Stimulated activated CD4-positive, alpha-beta T cell treated with anti-CD3 and anti-CD28 coated beads, Interleukin-4, amount 100 ng/mL, for 1 hour (primary cell): ENCODE results near the gene RFPL3.
"Not testable (repeated sequence)": the region's sequence is repeated elsewhere in the genome, so short reads cannot be mapped to it uniquely, and the experiment has no call there.

Source experiments
- DNase-seq: peaks from one replicate; pipeline ENCODE4 v3.0.0-alpha.2; 2020

The RFPL3 gene

DNA sequence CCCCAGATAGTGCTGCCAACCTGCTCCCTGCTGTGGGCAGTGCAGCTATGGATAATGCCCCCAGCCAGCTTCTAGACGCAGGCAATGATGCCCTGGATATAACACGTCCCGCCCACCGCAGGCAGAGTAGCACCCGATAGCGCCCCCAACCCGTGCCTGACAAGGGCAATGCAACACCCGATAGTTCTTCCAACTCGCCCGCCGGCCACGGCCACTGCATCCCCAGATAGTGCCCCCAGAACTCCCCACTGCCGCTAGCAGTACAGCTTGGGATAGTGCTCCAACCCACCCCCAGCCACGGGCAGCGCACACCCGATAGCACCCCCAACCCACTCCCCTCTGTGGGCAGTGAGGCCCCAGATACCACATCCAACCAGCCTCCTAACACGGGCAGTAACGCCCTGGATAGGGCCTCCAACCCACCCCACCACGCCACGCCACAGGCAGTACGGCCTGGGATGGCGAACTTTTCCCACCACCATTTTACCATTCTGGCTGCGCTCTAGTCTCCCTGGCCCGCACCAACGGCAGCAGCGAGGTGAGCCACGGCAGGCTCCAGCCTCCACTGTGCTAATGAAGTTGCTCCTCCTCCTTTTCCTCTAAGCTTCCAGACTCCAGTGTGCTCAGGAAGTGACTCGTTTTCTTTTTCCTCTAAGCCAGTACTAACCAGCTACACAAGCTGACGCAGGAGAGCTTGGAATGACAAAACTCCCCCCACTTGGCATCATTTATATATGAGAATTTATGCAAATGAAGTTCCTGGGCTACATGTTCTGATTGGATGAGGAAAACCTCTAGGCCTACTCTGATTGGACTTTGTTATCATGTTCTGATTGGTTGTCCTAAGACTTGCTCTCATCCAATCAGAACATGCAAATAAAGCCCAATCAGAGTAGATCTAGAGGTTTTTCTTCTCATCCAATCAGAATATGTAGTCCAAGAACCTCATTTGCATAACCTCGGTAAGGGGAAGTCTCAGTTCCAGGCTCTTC lies 3.0 kb upstream of the RFPL3 start:
- no peak for DNase-seq

DNA sequence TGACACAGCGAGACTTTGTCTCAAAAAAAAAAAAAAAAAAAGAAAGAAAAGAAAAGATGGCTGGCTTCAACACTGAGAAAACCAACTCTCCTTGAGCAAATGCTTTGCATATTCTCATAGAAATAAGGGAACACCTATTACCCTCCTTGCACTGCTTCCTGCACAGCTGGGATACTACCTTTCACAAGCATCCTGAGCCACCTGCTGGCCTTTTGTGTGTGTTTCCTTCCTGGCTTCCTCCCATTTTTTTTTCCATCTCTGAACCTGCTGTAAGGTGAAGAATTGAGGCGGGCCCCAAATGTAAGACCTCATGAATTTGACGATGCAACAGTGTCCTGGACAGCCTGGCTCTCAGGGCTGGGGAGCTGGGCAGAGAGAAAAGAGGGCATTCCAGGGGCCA lies 1.9 kb upstream of the RFPL3 start:
- DNase-seq = no peak

DNA sequence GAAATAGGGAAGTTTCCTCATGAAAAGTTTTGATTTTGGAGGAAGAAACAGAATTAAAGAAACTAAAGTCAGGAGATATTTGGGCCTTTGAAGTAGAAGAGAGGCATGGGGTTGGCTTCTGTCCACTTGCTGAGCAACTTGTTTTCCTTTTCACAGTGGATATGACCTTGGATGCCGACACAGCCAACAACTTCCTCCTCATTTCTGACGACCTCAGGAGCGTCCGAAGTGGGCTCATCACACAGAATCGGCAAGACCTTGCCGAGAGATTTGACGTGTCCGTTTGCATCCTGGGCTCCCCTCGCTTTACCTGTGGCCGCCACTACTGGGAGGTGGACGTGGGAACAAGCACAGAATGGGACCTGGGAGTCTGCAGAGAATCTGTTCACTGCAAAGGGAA lies 2.4 kb downstream of the RFPL3 start:
- DNase-seq = not testable (repeated sequence)

- DNase-seq = no peak
Measured at GRCh38 chr22:32361257-32361656, 3.6 kb downstream of the RFPL3 start.

DNA sequence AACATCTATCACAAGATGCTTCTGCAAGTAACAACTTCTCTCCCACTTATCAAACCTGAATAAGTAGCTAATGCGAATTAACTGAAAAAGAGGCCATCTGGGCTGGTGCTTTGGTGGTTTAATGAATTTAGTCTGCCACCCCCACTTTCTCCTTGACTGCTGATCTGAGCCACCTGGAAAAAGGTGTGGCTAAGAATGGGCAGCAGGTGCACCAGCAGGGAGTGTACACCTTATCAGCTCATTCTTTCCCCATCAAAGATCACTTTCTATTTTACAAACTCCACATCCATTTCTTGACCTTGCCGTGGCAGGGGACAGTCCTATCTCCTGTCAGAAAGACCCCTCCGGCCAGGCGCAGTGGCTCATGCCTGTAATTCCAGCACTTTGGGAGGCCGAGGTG lies 6.5 kb downstream of the RFPL3 start:
- no peak for DNase-seq

- no peak for DNase-seq
Measured at GRCh38 chr22:32375678-32376450, 18.2 kb downstream of the RFPL3 start.

- DNase-seq = no peak
Measured at GRCh38 chr22:32376681-32377080, 19.0 kb downstream of the RFPL3 start.

- no peak for DNase-seq
Measured at GRCh38 chr22:32378707-32379272, 21.1 kb downstream of the RFPL3 start.

- DNase-seq = no peak
Measured at GRCh38 chr22:32380991-32381390, 23.3 kb downstream of the RFPL3 start.

DNA sequence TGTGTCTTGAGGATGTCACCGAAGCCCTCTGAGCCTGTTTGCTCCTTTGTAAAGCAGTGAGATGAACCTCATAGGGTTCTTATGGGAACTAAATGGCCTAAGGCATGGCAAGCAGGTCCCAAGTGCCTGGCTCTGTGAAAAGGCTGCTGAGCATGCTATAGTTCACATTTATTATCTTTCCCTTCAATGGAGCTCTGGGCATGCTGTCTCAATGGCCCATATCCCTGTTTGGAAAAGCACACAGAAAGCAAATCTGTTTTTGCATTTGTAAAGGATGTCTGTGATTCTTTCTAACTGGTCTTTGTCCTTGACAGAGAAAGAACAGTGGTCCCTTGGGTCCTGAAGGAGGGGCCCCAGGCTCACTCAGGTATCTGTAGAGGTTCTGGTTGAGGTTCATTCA lies 28.0 kb downstream of the RFPL3 start:
- no peak for DNase-seq

DNA sequence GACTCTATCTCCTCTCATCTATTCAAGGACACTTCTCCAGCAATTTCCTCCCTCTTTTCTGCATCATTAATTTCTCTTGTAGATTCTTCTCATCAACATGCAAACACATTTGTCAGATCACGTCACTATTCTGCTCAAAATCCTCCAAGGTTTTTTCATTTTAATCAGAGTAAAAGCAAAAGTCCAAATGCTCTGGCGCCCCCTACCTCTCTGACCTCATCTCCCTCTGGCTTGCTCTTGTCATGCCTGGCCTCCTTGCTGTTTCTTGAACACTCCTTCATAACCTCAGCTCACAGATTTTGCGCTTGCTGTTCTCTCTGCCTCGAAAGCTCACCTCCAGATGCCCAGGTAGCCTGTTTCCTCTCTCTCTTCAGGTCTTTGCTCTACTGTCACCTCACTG lies 32.0 kb downstream of the RFPL3 start:
- peak; percentile 19 for DNase-seq

DNA sequence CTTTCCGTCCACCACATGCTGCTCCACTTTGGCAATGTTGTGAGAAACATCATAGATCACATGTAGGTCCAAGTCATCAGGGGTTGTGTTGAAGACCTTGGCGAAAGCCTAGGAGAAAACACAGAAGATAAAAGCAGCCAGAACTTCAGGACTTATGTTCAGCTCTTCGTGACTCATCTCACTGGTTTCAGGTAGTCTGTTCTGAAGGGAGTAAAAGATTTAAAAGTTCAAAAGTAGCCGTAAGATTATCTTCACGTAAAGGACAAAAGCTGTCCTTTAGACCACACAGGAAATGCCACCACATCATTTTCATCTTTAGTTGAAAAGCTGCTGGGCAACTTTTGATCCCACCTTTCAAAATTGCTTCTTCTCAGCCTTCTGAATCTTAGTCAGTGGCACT lies 37.4 kb downstream of the RFPL3 start:
- DNase-seq = no peak

DNA sequence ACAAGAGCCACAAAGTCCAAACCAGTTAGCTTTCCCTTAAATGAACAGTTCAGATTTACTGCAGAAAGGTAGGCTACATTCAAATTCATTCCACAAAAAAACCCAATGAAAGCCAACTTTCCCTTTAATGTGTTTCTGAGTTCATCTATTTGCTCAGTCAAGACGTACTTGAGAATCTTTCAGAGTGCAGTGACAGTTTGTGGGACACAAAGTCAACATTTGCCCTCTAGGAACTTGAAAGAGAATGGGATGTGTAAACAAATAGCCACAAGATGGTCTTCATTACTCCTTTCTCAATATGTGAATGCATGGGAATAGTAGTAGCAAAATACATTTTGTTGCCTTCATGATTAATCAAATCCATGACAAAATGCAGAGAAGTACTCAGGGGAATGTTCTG lies 38.6 kb downstream of the RFPL3 start:
- no peak for DNase-seq

GRCh38 chr22:32396746-32397145 lies 39.1 kb downstream of the RFPL3 start:
- DNase-seq = no peak

- no peak for DNase-seq
Measured at GRCh38 chr22:32401486-32401885, 43.8 kb downstream of the RFPL3 start.

- DNase-seq = no peak
Measured at GRCh38 chr22:32404021-32404420, 46.4 kb downstream of the RFPL3 start.

DNA sequence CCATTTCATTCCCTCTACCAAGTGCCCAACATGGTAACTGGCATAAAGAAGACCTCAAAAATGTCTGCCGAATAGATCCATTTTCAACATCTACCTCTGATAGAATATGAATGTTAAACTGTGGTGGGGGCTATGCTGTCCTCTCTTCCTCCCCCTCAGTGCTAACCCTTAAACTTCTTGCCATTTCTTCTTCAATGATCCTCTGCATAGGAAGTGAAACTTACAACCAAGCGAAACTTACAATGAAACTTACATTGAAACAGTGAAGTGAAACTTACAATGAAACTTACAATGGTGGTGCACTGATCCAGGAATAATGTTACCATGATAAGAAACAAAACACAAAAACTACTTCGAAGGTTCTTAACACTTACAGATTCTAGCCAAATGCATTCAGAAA lies 49.6 kb downstream of the RFPL3 start:
- no peak for DNase-seq

DNA sequence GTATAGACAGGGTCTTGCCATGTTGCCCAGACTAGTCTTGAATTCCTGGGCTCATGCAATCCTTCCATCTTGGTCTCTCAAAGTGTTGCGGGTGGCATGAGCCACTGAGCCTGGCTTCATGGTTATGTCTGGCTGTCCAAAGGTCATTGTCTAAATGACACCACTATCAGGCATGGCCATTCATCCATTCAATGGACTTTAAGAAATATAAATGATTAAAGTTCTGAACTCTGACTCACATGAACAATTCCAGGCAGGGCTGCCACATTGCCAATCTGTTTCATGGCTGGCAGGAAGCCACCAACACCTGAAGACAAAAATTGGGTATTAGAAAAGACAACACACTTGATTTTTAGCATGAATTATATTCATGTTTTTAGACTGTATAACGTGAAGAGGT lies 50.3 kb downstream of the RFPL3 start:
- DNase-seq = no peak

DNA sequence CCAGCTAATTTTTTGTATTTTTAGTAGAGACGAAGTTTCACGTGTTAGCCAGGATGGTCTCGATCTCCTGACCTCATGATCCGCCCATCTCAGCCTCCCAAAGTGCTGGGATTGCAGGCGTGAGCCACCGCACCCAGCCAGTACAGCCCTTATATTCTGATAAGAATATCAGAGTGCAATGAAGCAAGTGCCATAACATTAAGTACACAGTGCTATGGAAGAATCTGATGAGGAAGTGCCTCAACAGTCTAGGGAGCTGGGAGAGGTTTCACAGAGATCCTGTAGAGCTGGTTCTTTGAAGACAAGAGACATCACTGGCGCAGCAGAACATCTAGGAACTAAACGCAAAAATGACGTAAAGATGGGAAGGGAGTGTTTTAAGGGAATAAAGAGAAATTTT lies 52.3 kb downstream of the RFPL3 start:
- no peak for DNase-seq

GRCh38 chr22:32410459-32410858 lies 52.8 kb downstream of the RFPL3 start:
- no peak for DNase-seq
